Activated CD4-positive, alpha-beta T cell treated with anti-CD3 and anti-CD28 coated beads, Interleukin-2, amount 50 U/mL, for 48 hours (primary cell): Measurements from ENCODE around the gene SLC5A2.
"Not testable (repeated sequence)": the region's sequence is repeated elsewhere in the genome, so short reads cannot be mapped to it uniquely, and the experiment has no call there.

Experiments
- DNase-seq, 2 experiments: peaks; one replicate each; pipeline ENCODE4 v3.0.0-alpha.2; 2020

Gene SLC5A2

GRCh38 chr16:31477220-31478216, 5.4 kb upstream of the SLC5A2 start:
- peak; percentile 41 to 50 for DNase-seq

GRCh38 chr16:31478956-31479355, 4.0 kb upstream of the SLC5A2 start:
- DNase-seq: no peak

- DNase-seq: no peak
Measured at GRCh38 chr16:31479751-31480150, 3.2 kb upstream of the SLC5A2 start.

- no peak for DNase-seq
Measured at GRCh38 chr16:31480851-31481536, 1.9 kb upstream of the SLC5A2 start.

GRCh38 chr16:31484048-31484447, 1.1 kb downstream of the SLC5A2 start:
- not testable (repeated sequence) for DNase-seq

- no peak for DNase-seq
Measured at GRCh38 chr16:31484491-31485171, 1.7 kb downstream of the SLC5A2 start.

- DNase-seq: no peak
Measured at GRCh38 chr16:31485571-31485970, 2.6 kb downstream of the SLC5A2 start.

- DNase-seq: no peak
Measured at GRCh38 chr16:31486045-31486444, 3.1 kb downstream of the SLC5A2 start.

GRCh38 chr16:31487071-31487719, 4.3 kb downstream of the SLC5A2 start:
- DNase-seq: no peak

GRCh38 chr16:31487720-31488467, 5.0 kb downstream of the SLC5A2 start:
- DNase-seq: peak; percentile 61 to 72

- DNase-seq: no peak
Measured at GRCh38 chr16:31488468-31489297, 5.8 kb downstream of the SLC5A2 start.

GRCh38 chr16:31489298-31489564, 6.3 kb downstream of the SLC5A2 start:
- no peak for DNase-seq

GRCh38 chr16:31489616-31490584, 7.0 kb downstream of the SLC5A2 start:
- DNase-seq: no peak

GRCh38 chr16:31491778-31492418, 9.0 kb downstream of the SLC5A2 start:
- no peak for DNase-seq

GRCh38 chr16:31493506-31494125, 10.7 kb downstream of the SLC5A2 start:
- DNase-seq: no peak

- no peak for DNase-seq
Measured at GRCh38 chr16:31496670-31497069, 13.7 kb downstream of the SLC5A2 start.

GRCh38 chr16:31498493-31498892, 15.6 kb downstream of the SLC5A2 start:
- no peak for DNase-seq

GRCh38 chr16:31499928-31500327, 17.0 kb downstream of the SLC5A2 start:
- no peak for DNase-seq
